HEK293 (cell line): ENCODE results near the gene TRAF5.

Experiments
- CTCF ChIA-PET: fragments of 350-600 bp; formaldehyde crosslinking; extraction: SDS; loops from one replicate; lab custom pipeline; 2021; ENCODE audit warnings: antibody characterized with exemption; lab: Yijun Ruan, JAX
- POLR2A ChIA-PET: fragments of 300-600 bp; formaldehyde crosslinking; extraction: SDS; loops from one replicate; lab custom pipeline; 2020; ENCODE audit warnings: antibody characterized with exemption, inconsistent platforms; lab: Yijun Ruan, JAX
- H3K27ac ChIP-seq: fragments of 200-500 bp; sonication (Bioruptor generic); 2 replicates; pipeline ENCODE4 v1.5.1; 2014; ENCODE audit warnings: low read depth, low read length, control low read depth, inconsistent platforms; ENCODE audit errors: extremely low read depth
- H3K36me3 ChIP-seq, 2 experiments: fragments of 200-500 bp in 1 of 2; sonication (Bioruptor generic) in 1 of 2; 1 replicate in 1 of 2; 2 replicates in 1 of 2; pipeline ENCODE4 v1.5.1; 2014 to 2017; ENCODE audit warnings: inconsistent platforms in 2 of 2, low read length in 2 of 2; ENCODE audit not compliant: control insufficient read depth in 2 of 2, insufficient read depth in 1 of 2
- H3K4me1 ChIP-seq: fragments of 200-500 bp; sonication (Bioruptor generic); 2 replicates; pipeline ENCODE4 v1.5.1; 2014; ENCODE audit warnings: mild to moderate bottlenecking, low read length, inconsistent platforms; ENCODE audit not compliant: control insufficient read depth, insufficient read depth
- H3K4me3 ChIP-seq: 2 replicates; pipeline ENCODE4 v1.5.1; 2011; ENCODE audit warnings: low read depth, mild to moderate bottlenecking, control low read depth, low read length, moderate library complexity
- H3K9me3 ChIP-seq: fragments of 200-500 bp; sonication (Bioruptor generic); 2 replicates; pipeline ENCODE4 v1.5.1; 2014; ENCODE audit warnings: low read depth, low read length, inconsistent platforms; ENCODE audit not compliant: control insufficient read depth, insufficient read depth
- MEIS1 ChIP-seq: sonication (generic); formaldehyde crosslinking; IDR thresholded peaks from 2 replicates; pipeline ENCODE4 v1.8.1; 2022; ENCODE audit warnings: missing genetic modification reagents, mild to moderate bottlenecking, borderline replicate concordance
- ZNF174 ChIP-seq: fragments of 450-650 bp; formaldehyde crosslinking; IDR thresholded peaks from 2 replicates; pipeline ENCODE4 v1.5.0; 2017; ENCODE audit warnings: missing biosample characterization, mild to moderate bottlenecking, missing genetic modification characterization
- ZNF2 ChIP-seq: fragments of 450-650 bp; formaldehyde crosslinking; IDR thresholded peaks from 2 replicates; pipeline ENCODE4 v1.5.1; 2016; ENCODE audit warnings: missing biosample characterization, missing genetic modification characterization
- ZNF248 ChIP-seq: fragments of 450-650 bp; formaldehyde crosslinking; IDR thresholded peaks from 2 replicates; pipeline ENCODE4 v1.5.1; 2017; ENCODE audit warnings: missing biosample characterization, missing genetic modification characterization
- ZNF350 ChIP-seq: fragments of 450-650 bp; formaldehyde crosslinking; IDR thresholded peaks from 2 replicates; pipeline ENCODE4 v1.5.0; 2017; ENCODE audit warnings: missing biosample characterization, mild to moderate bottlenecking, missing genetic modification characterization
- ZNF501 ChIP-seq: fragments of 450-650 bp; formaldehyde crosslinking; IDR thresholded peaks from 2 replicates; pipeline ENCODE4 v1.5.1; 2016; ENCODE audit warnings: missing biosample characterization, missing genetic modification characterization
- ZNF549 ChIP-seq: fragments of 450-650 bp; IDR thresholded peaks from 2 replicates; pipeline ENCODE4 v1.5.1; 2018; ENCODE audit warnings: missing biosample characterization, missing genetic modification characterization, mild to moderate bottlenecking, inconsistent platforms, moderate library complexity
- ZNF571 ChIP-seq: fragments of 450-650 bp; formaldehyde crosslinking; IDR thresholded peaks from 2 replicates; pipeline ENCODE4 v1.5.0; 2017; ENCODE audit warnings: missing biosample characterization, missing genetic modification characterization
- ZNF610 ChIP-seq: fragments of 450-650 bp; formaldehyde crosslinking; IDR thresholded peaks from 2 replicates; pipeline ENCODE4 v1.5.1; 2016; ENCODE audit warnings: missing biosample characterization, missing genetic modification characterization, borderline replicate concordance
- ZNF830 ChIP-seq: fragments of 450-650 bp; IDR thresholded peaks from 2 replicates; pipeline ENCODE4 v1.5.0; 2018; ENCODE audit warnings: missing biosample characterization, missing genetic modification characterization, low read depth, mild to moderate bottlenecking, moderate library complexity
- TF ChIP-seq, protein P1 (sequence below): fragments of 450-650 bp; formaldehyde crosslinking; IDR thresholded peaks from 2 replicates; pipeline ENCODE4 v1.5.1; 2016; ENCODE audit warnings: missing biosample characterization, missing genetic modification characterization
- TF ChIP-seq, protein P2 (sequence below): fragments of 450-650 bp; formaldehyde crosslinking; IDR thresholded peaks from 2 replicates; pipeline ENCODE4 v1.5.1; 2017; ENCODE audit warnings: missing biosample characterization, missing genetic modification characterization
- TF ChIP-seq, protein P3 (sequence below): fragments of 450-650 bp; formaldehyde crosslinking; IDR thresholded peaks from 2 replicates; pipeline ENCODE4 v1.5.1; 2017; ENCODE audit warnings: missing biosample characterization, missing genetic modification characterization
- TF ChIP-seq, protein P4 (sequence below): fragments of 450-650 bp; formaldehyde crosslinking; IDR thresholded peaks from 2 replicates; pipeline ENCODE4 v1.5.1; 2016; ENCODE audit warnings: missing biosample characterization, missing genetic modification characterization
- TF ChIP-seq, protein P5 (sequence below): fragments of 450-650 bp; formaldehyde crosslinking; IDR thresholded peaks from 2 replicates; pipeline ENCODE4 v1.5.1; 2016; ENCODE audit warnings: missing biosample characterization, missing genetic modification characterization

The TRAF5 gene

DNA sequence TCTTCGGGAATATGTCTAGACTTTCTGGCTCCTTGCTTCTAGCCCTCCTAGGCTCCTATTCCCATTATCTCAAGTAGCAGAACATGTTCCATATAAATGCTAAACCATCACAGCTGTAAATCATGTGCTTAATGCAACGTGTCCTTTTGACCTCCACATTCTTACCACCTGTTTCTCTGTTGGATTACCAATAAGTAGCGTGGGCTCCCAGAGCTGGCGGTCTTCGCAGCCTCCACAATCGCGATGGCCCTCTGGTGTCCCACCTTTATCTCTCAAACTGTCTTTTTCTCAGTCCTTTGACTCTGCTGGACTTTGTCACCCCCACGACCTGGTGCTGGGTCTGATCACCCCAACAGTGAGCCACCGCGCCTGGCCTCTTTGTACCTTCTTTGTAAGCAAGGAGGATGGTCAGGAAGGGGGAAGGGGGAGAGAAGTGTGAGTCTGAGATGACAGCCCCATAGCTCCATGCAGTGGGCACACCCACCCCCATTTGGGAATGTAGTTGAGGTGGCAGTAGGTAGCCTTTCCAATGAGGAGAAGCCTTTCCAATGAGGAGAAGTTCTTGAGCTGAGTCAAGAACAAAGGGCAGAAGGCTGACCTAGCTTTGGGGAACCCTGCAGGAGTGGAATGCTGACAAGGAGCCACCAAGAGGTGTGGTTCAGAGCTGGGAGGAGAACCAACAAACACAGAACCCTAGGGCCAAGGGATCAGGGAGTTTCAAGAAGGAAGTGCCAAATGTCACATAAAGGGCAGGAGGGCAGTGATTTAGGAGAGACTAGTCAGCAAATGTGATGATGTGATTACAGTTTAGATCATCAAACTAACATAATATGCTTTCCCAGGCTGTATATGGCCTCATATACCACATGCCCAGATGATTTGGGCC, 14.2 kb downstream of the TRAF5 start:
- CTCF ChIA-PET: interaction anchor here (0.5 to 0.6 kb wide), 2 partner anchors 31 to 317 kb away, joined by 3 to 6 read pairs; no protein-coding TSS in a partner anchor
- H3K27ac ChIP-seq: no peak overlapping the region
- H3K4me3 ChIP-seq: no peak overlapping the region
- no peaks in the 10 kb centered on the region for H3K9me3 ChIP-seq
- POLR2A ChIA-PET: no interaction called here
- H3K4me1 ChIP-seq: no peaks in the 10 kb centered on the region
- H3K36me3 ChIP-seq: no peaks in the 10 kb centered on the region
- no peak for TF ChIP-seq ZNF174
- no peak for TF ChIP-seq ZNF549 (tag by site-specific recombination)
- TF ChIP-seq ZNF830 (tag by site-specific recombination): no peak
- TF ChIP-seq, protein P1, sequence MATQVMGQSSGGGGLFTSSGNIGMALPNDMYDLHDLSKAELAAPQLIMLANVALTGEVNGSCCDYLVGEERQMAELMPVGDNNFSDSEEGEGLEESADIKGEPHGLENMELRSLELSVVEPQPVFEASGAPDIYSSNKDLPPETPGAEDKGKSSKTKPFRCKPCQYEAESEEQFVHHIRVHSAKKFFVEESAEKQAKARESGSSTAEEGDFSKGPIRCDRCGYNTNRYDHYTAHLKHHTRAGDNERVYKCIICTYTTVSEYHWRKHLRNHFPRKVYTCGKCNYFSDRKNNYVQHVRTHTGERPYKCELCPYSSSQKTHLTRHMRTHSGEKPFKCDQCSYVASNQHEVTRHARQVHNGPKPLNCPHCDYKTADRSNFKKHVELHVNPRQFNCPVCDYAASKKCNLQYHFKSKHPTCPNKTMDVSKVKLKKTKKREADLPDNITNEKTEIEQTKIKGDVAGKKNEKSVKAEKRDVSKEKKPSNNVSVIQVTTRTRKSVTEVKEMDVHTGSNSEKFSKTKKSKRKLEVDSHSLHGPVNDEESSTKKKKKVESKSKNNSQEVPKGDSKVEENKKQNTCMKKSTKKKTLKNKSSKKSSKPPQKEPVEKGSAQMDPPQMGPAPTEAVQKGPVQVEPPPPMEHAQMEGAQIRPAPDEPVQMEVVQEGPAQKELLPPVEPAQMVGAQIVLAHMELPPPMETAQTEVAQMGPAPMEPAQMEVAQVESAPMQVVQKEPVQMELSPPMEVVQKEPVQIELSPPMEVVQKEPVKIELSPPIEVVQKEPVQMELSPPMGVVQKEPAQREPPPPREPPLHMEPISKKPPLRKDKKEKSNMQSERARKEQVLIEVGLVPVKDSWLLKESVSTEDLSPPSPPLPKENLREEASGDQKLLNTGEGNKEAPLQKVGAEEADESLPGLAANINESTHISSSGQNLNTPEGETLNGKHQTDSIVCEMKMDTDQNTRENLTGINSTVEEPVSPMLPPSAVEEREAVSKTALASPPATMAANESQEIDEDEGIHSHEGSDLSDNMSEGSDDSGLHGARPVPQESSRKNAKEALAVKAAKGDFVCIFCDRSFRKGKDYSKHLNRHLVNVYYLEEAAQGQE: no peak
- no peak for TF ChIP-seq ZNF610 (tag by site-specific recombination)
- TF ChIP-seq, protein P2, sequence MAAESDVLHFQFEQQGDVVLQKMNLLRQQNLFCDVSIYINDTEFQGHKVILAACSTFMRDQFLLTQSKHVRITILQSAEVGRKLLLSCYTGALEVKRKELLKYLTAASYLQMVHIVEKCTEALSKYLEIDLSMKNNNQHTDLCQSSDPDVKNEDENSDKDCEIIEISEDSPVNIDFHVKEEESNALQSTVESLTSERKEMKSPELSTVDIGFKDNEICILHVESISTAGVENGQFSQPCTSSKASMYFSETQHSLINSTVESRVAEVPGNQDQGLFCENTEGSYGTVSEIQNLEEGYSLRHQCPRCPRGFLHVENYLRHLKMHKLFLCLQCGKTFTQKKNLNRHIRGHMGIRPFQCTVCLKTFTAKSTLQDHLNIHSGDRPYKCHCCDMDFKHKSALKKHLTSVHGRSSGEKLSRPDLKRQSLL: no peak
- TF ChIP-seq ZNF350 (tag by site-specific recombination): no peak
- TF ChIP-seq, protein P3, sequence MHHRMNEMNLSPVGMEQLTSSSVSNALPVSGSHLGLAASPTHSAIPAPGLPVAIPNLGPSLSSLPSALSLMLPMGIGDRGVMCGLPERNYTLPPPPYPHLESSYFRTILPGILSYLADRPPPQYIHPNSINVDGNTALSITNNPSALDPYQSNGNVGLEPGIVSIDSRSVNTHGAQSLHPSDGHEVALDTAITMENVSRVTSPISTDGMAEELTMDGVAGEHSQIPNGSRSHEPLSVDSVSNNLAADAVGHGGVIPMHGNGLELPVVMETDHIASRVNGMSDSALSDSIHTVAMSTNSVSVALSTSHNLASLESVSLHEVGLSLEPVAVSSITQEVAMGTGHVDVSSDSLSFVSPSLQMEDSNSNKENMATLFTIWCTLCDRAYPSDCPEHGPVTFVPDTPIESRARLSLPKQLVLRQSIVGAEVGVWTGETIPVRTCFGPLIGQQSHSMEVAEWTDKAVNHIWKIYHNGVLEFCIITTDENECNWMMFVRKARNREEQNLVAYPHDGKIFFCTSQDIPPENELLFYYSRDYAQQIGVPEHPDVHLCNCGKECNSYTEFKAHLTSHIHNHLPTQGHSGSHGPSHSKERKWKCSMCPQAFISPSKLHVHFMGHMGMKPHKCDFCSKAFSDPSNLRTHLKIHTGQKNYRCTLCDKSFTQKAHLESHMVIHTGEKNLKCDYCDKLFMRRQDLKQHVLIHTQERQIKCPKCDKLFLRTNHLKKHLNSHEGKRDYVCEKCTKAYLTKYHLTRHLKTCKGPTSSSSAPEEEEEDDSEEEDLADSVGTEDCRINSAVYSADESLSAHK (tag by site-specific recombination): no peak
- TF ChIP-seq ZNF2 (tag by site-specific recombination): no peak
- no peak for TF ChIP-seq MEIS1 (CRISPR knock-in tag)
- TF ChIP-seq, protein P4, sequence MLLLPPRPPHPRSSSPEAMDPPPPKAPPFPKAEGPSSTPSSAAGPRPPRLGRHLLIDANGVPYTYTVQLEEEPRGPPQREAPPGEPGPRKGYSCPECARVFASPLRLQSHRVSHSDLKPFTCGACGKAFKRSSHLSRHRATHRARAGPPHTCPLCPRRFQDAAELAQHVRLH (tag by site-specific recombination): no peak
- no peak for TF ChIP-seq ZNF571
- no peak for TF ChIP-seq ZNF501 (tag by site-specific recombination)
- TF ChIP-seq ZNF248: no peak

DNA sequence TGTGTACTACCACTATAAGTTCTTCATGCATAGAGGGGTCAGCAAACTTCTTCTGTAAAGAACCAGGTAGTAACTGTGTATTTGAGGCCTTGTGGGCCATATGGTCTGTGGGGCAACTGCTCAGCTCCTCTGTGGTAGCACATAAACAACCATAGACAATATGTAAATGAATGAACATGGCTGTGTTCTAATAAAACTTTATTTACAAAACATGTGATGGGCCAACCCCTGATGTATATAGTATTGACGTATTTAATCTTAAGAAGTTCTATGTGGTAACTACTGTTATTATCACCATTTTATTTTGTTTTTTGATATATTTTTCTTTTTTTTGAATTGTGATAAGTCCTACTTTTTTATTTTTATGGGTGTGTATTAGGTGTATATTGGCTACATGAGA, 15.4 kb downstream of the TRAF5 start:
- Histone ChIP-seq H3K9me3 (no peaks in the 10 kb centered on the region), H3K4me1 (no peaks in the 10 kb centered on the region), H3K36me3 (no peaks in the 10 kb centered on the region), H3K27ac (no peak overlapping the region), H3K4me3 (no peak overlapping the region)
- ChIA-PET CTCF (interaction anchor here (0.5 kb wide), 1 partner anchor 316 kb away, joined by 3 read pairs; no protein-coding TSS in a partner anchor), POLR2A (no interaction called here)
- TF ChIP-seq, protein P5, sequence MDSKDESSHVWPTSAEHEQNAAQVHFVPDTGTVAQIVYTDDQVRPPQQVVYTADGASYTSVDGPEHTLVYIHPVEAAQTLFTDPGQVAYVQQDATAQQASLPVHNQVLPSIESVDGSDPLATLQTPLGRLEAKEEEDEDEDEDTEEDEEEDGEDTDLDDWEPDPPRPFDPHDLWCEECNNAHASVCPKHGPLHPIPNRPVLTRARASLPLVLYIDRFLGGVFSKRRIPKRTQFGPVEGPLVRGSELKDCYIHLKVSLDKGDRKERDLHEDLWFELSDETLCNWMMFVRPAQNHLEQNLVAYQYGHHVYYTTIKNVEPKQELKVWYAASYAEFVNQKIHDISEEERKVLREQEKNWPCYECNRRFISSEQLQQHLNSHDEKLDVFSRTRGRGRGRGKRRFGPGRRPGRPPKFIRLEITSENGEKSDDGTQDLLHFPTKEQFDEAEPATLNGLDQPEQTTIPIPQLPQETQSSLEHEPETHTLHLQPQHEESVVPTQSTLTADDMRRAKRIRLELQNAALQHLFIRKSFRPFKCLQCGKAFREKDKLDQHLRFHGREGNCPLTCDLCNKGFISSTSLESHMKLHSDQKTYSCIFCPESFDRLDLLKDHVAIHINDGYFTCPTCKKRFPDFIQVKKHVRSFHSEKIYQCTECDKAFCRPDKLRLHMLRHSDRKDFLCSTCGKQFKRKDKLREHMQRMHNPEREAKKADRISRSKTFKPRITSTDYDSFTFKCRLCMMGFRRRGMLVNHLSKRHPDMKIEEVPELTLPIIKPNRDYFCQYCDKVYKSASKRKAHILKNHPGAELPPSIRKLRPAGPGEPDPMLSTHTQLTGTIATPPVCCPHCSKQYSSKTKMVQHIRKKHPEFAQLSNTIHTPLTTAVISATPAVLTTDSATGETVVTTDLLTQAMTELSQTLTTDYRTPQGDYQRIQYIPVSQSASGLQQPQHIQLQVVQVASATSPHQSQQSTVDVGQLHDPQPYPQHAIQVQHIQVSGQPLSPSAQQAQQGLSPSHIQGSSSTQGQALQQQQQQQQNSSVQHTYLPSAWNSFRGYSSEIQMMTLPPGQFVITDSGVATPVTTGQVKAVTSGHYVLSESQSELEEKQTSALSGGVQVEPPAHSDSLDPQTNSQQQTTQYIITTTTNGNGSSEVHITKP: no peak
